ENCODE results near the gene HIGD1A. TPM values are rescaled to one million over a fixed set of nuclear protein-coding genes. Genes with fewer than 3 reads are reported as not detected.
"Not testable (repeated sequence)": the region's sequence is repeated elsewhere in the genome, so short reads cannot be mapped to it uniquely, and the experiment has no call there.

Gene HIGD1A
- total RNA-seq, 1 experiment from 2014 or later = 154 TPM

DNA sequence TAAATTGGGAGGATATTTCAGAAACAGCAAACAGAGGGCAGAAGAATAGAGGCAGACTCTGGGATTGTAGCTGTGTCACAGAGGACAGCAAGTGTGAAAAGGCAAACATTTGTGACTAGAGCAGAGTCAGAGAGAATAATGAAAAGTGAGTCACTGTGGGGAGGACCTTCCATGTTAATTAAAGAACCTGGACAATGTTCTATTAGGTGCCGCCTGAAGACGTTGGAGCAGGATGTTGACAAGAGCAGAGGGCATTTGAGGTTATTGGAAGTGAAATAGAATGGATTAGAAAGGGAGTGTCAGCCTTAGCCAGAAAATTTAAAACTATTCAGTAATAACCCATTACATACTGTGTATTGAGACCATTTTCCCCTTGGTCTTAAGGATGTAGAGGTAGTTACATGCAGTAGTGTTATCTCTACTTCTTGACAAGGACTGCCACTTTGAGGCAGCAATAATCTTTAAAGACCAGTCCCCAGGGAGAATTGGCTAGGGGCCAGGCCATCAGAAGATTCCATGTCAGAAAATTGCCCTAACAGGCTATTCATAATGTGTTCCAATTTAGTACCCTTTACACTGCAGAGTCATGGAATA is 10.7 kb upstream of the HIGD1A start:
- no peak overlapping the region for H3K9ac ChIP-seq (ENCODE audit: low read length)
- peak overlapping the region; percentile 59 for H3K27ac ChIP-seq (ENCODE audit: low read length)
- H3K36me3 ChIP-seq (ENCODE audit: low read depth, low read length) = no peaks in the 10 kb centered on the region
- no peaks in the 10 kb centered on the region for H3K9me2 ChIP-seq (replicated peaks; ENCODE audit: low read length)
- H3K4me1 ChIP-seq (ENCODE audit: insufficient read depth, low read length) = peaks cover 42% of the 10 kb centered on the region
- H3K4me3 ChIP-seq (ENCODE audit: low read length) = no peak overlapping the region
- no peak overlapping the region for H2AFZ ChIP-seq (ENCODE audit: low read length)
- TF ChIP-seq EZH2 (IDR thresholded peaks at IDR 0.05; ENCODE audit: low read length, unreplicated experiment) = no peak
- no peak for TF ChIP-seq EZH2phosphoT487 (IDR thresholded peaks at IDR 0.05; ENCODE audit: borderline replicate concordance, low read length)
- TF ChIP-seq, protein P1, sequence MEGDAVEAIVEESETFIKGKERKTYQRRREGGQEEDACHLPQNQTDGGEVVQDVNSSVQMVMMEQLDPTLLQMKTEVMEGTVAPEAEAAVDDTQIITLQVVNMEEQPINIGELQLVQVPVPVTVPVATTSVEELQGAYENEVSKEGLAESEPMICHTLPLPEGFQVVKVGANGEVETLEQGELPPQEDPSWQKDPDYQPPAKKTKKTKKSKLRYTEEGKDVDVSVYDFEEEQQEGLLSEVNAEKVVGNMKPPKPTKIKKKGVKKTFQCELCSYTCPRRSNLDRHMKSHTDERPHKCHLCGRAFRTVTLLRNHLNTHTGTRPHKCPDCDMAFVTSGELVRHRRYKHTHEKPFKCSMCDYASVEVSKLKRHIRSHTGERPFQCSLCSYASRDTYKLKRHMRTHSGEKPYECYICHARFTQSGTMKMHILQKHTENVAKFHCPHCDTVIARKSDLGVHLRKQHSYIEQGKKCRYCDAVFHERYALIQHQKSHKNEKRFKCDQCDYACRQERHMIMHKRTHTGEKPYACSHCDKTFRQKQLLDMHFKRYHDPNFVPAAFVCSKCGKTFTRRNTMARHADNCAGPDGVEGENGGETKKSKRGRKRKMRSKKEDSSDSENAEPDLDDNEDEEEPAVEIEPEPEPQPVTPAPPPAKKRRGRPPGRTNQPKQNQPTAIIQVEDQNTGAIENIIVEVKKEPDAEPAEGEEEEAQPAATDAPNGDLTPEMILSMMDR (conservative IDR thresholded peaks at IDR 0.05; ENCODE audit: low read depth, low read length) = no peak
- BruUV-seq (replicated peaks) = no TSS peak
- H3K4me2 ChIP-seq (ENCODE audit: low read length) = peak overlapping the region; percentile 40
- H3K79me2 ChIP-seq (ENCODE audit: low read length) = no peaks in the 10 kb centered on the region
- ChIA-PET POLR2A (ENCODE audit: unreplicated experiment) (interaction anchor here (1.0 to 1.5 kb wide), 2 partner anchors 12 to 14 kb away, joined by 9 to 11 read pairs; no protein-coding TSS in a partner anchor), CTCF (no interaction called here)
- no peaks in the 10 kb centered on the region for H3K27me3 ChIP-seq (ENCODE audit: low read length)
- peak; percentile 23 for ATAC-seq
- intact Hi-C loops (cut with micrococcal nuclease) = loop anchor here (1.0 kb wide), 1 partner anchor 11 kb away; the partner anchor contains the start of gene HIGD1A
- H3F3A ChIP-seq (ENCODE audit: low read length, unreplicated experiment) = no peaks in the 10 kb centered on the region
- H4K20me1 ChIP-seq (ENCODE audit: low read length) = no peaks in the 10 kb centered on the region
- H3K9me3 ChIP-seq (ENCODE audit: low read length) = no peaks in the 10 kb centered on the region
- no peak for DNase-seq

DNA sequence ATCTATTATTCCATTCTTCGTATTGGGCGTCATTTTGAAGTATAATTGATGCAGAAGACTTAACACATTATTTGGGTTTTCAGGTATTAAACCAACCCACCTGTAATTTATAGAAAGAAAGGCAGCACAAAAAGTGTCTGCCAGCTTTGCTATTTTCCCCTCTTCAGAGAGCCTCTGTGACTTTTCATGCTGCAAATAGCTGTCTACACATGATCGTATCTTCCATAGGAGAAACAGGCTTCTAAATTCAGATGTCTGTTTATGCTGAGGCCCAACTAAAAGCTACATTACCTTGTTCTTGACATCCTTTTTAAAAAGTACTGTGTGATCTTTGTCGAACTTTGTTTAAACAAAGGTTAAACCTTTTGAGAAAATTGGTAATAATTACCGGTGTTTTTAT is 10.0 kb upstream of the HIGD1A start:
- no peaks in the 10 kb centered on the region for H3K36me3 ChIP-seq (ENCODE audit: low read depth, low read length)
- H3K4me3 ChIP-seq (ENCODE audit: low read length) = no peak overlapping the region
- no peaks in the 10 kb centered on the region for H3K27me3 ChIP-seq (ENCODE audit: low read length)
- H3K4me2 ChIP-seq (ENCODE audit: low read length) = no peak overlapping the region
- peaks cover 36% of the 10 kb centered on the region for H3K4me1 ChIP-seq (ENCODE audit: insufficient read depth, low read length)
- peak overlapping the region; percentile 59; the same call in 1 of the 2 replicates for H3K27ac ChIP-seq (ENCODE audit: low read length)
- no peaks in the 10 kb centered on the region for H3K9me3 ChIP-seq (ENCODE audit: low read length)
- no TSS peak for BruUV-seq (replicated peaks)
- no peaks in the 10 kb centered on the region for H3F3A ChIP-seq (ENCODE audit: low read length, unreplicated experiment)
- DNase-seq = no peak
- ChIA-PET CTCF (no interaction called here), POLR2A (ENCODE audit: unreplicated experiment) (no interaction called here)
- no peaks in the 10 kb centered on the region for H3K9me2 ChIP-seq (replicated peaks; ENCODE audit: low read length)
- no peak for ATAC-seq
- no peaks in the 10 kb centered on the region for H4K20me1 ChIP-seq (ENCODE audit: low read length)
- H3K79me2 ChIP-seq (ENCODE audit: low read length) = no peaks in the 10 kb centered on the region
- intact Hi-C loops (cut with micrococcal nuclease) = no loop called here
- TF ChIP-seq EZH2phosphoT487 (IDR thresholded peaks at IDR 0.05; ENCODE audit: borderline replicate concordance, low read length) = no peak
- TF ChIP-seq EZH2 (IDR thresholded peaks at IDR 0.05; ENCODE audit: low read length, unreplicated experiment) = no peak
- TF ChIP-seq, protein P1 (conservative IDR thresholded peaks at IDR 0.05; ENCODE audit: low read depth, low read length) = no peak
- no peak overlapping the region for H3K9ac ChIP-seq (ENCODE audit: low read length)
- no peak overlapping the region for H2AFZ ChIP-seq (ENCODE audit: low read length)

DNA sequence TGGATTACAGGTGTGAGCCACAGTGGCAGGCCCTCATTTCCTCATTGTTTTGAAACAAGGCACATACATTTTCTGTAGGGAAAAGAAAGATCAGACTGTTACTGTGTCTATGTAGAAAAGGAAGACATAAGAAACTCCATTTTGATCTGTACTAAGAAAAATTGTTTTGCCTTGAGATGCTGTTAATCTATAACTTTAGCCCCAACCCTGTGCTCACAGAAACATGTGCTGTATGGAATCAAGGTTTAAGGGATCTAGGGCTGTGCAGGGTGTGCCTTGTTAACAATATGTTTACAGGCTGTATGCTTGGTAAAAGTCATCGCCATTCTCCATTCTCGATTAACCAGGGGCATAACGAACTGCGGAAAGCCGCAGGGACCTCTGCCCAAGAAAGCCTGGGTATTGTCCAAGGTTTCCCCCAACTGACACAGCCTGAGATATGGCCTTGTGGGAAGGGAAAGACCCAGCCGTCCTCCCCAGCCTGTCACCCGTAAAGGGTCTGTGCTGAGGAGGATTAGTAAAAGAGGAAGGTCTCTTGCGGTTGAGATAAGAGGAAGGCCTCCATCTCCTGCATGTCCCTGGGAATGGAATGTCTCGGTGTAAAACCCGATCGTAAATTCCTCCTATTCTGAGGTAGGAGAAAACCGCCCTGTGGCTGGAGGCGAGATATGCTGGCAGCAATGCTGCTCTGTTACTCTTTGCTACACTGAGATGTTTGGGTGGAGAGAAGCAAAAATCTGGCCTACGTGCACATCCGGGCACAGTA is 7.0 kb upstream of the HIGD1A start:
- BruUV-seq (replicated peaks); H3K27ac ChIP-seq (ENCODE audit: low read length); H3K79me2 ChIP-seq (ENCODE audit: low read length): not testable (repeated sequence)

DNA sequence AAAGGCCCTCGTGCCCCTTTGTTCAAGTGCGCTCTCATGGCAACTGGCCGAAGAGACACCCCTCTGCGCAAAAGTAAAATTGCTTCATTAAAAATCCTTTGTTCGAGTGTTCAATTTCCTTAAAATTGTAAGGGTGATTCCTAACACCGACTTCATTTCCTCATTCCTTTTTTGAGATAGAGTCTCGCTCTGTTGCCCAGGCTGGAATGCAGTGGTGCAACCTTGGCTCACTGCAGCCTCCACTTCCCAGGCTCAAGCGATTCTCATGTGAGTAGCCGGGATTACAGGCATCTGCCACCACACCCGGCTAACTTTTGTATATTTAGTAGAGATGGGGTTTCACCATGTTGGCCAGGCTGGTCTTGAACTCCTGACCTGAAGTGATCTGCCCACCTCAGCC is 6.4 kb upstream of the HIGD1A start:
- H3K79me2 ChIP-seq (ENCODE audit: low read length); H4K20me1 ChIP-seq (ENCODE audit: low read length); H3K4me2 ChIP-seq (ENCODE audit: low read length); intact Hi-C loops (cut with micrococcal nuclease); POLR2A ChIA-PET (ENCODE audit: unreplicated experiment); H3K27me3 ChIP-seq (ENCODE audit: low read length); BruUV-seq (replicated peaks); CTCF ChIA-PET; ATAC-seq; H3F3A ChIP-seq (ENCODE audit: low read length, unreplicated experiment); H3K9me3 ChIP-seq (ENCODE audit: low read length); H3K36me3 ChIP-seq (ENCODE audit: low read depth, low read length); H2AFZ ChIP-seq (ENCODE audit: low read length); H3K9ac ChIP-seq (ENCODE audit: low read length); H3K4me3 ChIP-seq (ENCODE audit: low read length); H3K9me2 ChIP-seq (replicated peaks; ENCODE audit: low read length); DNase-seq; H3K27ac ChIP-seq (ENCODE audit: low read length): not testable (repeated sequence)
- H3K4me1 ChIP-seq (ENCODE audit: insufficient read depth, low read length) = peaks cover 21% of the 10 kb centered on the region

More for the DNA sequence above, 7.0 kb upstream of the HIGD1A start:
- H3K9me3 ChIP-seq (ENCODE audit: low read length); CTCF ChIA-PET; H3K4me3 ChIP-seq (ENCODE audit: low read length); H3K36me3 ChIP-seq (ENCODE audit: low read depth, low read length); H3K9me2 ChIP-seq (replicated peaks; ENCODE audit: low read length); H3K27me3 ChIP-seq (ENCODE audit: low read length); DNase-seq; ATAC-seq; POLR2A ChIA-PET (ENCODE audit: unreplicated experiment); H2AFZ ChIP-seq (ENCODE audit: low read length); H3F3A ChIP-seq (ENCODE audit: low read length, unreplicated experiment); H4K20me1 ChIP-seq (ENCODE audit: low read length); intact Hi-C loops (cut with micrococcal nuclease); H3K9ac ChIP-seq (ENCODE audit: low read length); H3K4me2 ChIP-seq (ENCODE audit: low read length): not testable (repeated sequence)
- H3K4me1 ChIP-seq (ENCODE audit: insufficient read depth, low read length) = peaks cover 27% of the 10 kb centered on the region

All from PC-3 (cell line).